KMS-11 (cell line): ENCODE results near the gene SESTD1.
A peak's percentile ranks its signal among the peaks of the same experiment; 100 is the strongest.

Source experiments
- H2AFZ ChIP-seq: fragments of 200-600 bp; sonication (generic); 2 replicates; pipeline ENCODE4 v1.6.1; 2016; ENCODE audit warnings: antibody characterized with exemption, mixed run types, low read depth
- H3K27ac ChIP-seq: fragments of 200-600 bp; sonication (generic); 2 replicates; pipeline ENCODE4 v1.6.1; 2016; ENCODE audit warnings: mild to moderate bottlenecking, mixed run types
- H3K27me3 ChIP-seq: fragments of 200-600 bp; sonication (generic); 2 replicates; pipeline ENCODE4 v1.6.1; 2017; ENCODE audit warnings: mild to moderate bottlenecking, low read depth, mixed run types, moderate library complexity; ENCODE audit not compliant: insufficient read depth
- H3K36me3 ChIP-seq: fragments of 200-600 bp; sonication (generic); 2 replicates; pipeline ENCODE4 v1.6.1; 2017; ENCODE audit warnings: mild to moderate bottlenecking, mixed run types; ENCODE audit not compliant: insufficient read depth
- H3K4me1 ChIP-seq: fragments of 200-600 bp; sonication (generic); 2 replicates; pipeline ENCODE4 v1.6.1; 2016; ENCODE audit warnings: mild to moderate bottlenecking, low read depth, mixed run types; ENCODE audit not compliant: poor library complexity, severe bottlenecking
- H3K4me2 ChIP-seq: fragments of 200-600 bp; sonication (generic); 2 replicates; pipeline ENCODE4 v1.7.0; 2016; ENCODE audit warnings: mild to moderate bottlenecking, mixed run types
- H3K4me3 ChIP-seq: fragments of 200-600 bp; sonication (generic); IDR thresholded peaks from 2 replicates; pipeline ENCODE4 v1.6.1; 2017; ENCODE audit warnings: low read depth, low read length, mixed read lengths; ENCODE audit not compliant: insufficient read depth
- H3K79me2 ChIP-seq: fragments of 200-600 bp; sonication (generic); 2 replicates; pipeline ENCODE4 v1.6.1; 2016; ENCODE audit warnings: low read depth, mixed run types; ENCODE audit not compliant: insufficient read depth
- H3K9ac ChIP-seq: fragments of 200-600 bp; sonication (generic); 2 replicates; pipeline ENCODE4 v1.6.1; 2016; ENCODE audit warnings: mild to moderate bottlenecking, mixed run types
- H4K20me1 ChIP-seq: fragments of 200-600 bp; sonication (generic); 2 replicates; pipeline ENCODE4 v1.6.1; 2016; ENCODE audit warnings: mild to moderate bottlenecking, mixed run types; ENCODE audit not compliant: insufficient read depth
- CTCF ChIP-seq: fragments of 200-600 bp; sonication (generic); conservative IDR thresholded peaks from 2 replicates; pipeline ENCODE4 v1.6.1; 2017; ENCODE audit warnings: low read depth, mild to moderate bottlenecking, antibody characterized with exemption, low read length, moderate library complexity, mixed read lengths

Gene SESTD1

GRCh38 chr2:179130560-179130959 is 134.1 kb downstream of the SESTD1 start:
- no peaks in the 10 kb centered on the region for H3K79me2 ChIP-seq
- no peaks in the 10 kb centered on the region for H3K27me3 ChIP-seq
- no peak overlapping the region for H3K4me3 ChIP-seq
- no peak overlapping the region for H2AFZ ChIP-seq
- H3K9ac ChIP-seq: no peak overlapping the region
- H3K36me3 ChIP-seq: no peaks in the 10 kb centered on the region
- H3K4me1 ChIP-seq: peaks cover 22% of the 10 kb centered on the region
- TF ChIP-seq CTCF: no peak
- H3K27ac ChIP-seq: no peak overlapping the region
- H3K4me2 ChIP-seq: no peak overlapping the region
- H4K20me1 ChIP-seq: no peaks in the 10 kb centered on the region

- Histone ChIP-seq H2AFZ (no peak overlapping the region), H4K20me1 (no peaks in the 10 kb centered on the region), H3K9ac (no peak overlapping the region), H3K4me3 (no peak overlapping the region), H3K79me2 (no peaks in the 10 kb centered on the region), H3K4me1 (peaks cover 22% of the 10 kb centered on the region), H3K4me2 (no peak overlapping the region), H3K27ac (no peak overlapping the region), H3K27me3 (no peaks in the 10 kb centered on the region), H3K36me3 (no peaks in the 10 kb centered on the region)
- TF ChIP-seq CTCF: peak; percentile 83
These were observed 134.9 kb downstream of the SESTD1 start for GRCh38 chr2:179129574-179130238.

- no peaks in the 10 kb centered on the region for H3K36me3 ChIP-seq
- H3K4me3 ChIP-seq: no peak overlapping the region
- H3K79me2 ChIP-seq: no peaks in the 10 kb centered on the region
- H3K4me1 ChIP-seq: peaks cover 28% of the 10 kb centered on the region
- no peak overlapping the region for H2AFZ ChIP-seq
- H3K27me3 ChIP-seq: no peaks in the 10 kb centered on the region
- no peak overlapping the region for H3K27ac ChIP-seq
- no peaks in the 10 kb centered on the region for H4K20me1 ChIP-seq
- H3K4me2 ChIP-seq: no peak overlapping the region
- H3K9ac ChIP-seq: no peak overlapping the region
- no peak for TF ChIP-seq CTCF
These were observed 139.2 kb downstream of the SESTD1 start for GRCh38 chr2:179125404-179125803.

- Histone ChIP-seq H3K4me1 (peaks cover 21% of the 10 kb centered on the region), H3K9ac (no peak overlapping the region)
These were observed 140.3 kb downstream of the SESTD1 start for GRCh38 chr2:179124282-179124681.

More at GRCh38 chr2:179124282-179124681, 140.3 kb downstream of the SESTD1 start:
- no peaks in the 10 kb centered on the region for H3K79me2 ChIP-seq
- H3K27ac ChIP-seq: no peak overlapping the region
- no peaks in the 10 kb centered on the region for H4K20me1 ChIP-seq
- no peak overlapping the region for H2AFZ ChIP-seq
- TF ChIP-seq CTCF: no peak
- H3K36me3 ChIP-seq: no peaks in the 10 kb centered on the region
- no peak overlapping the region for H3K4me2 ChIP-seq
- H3K4me3 ChIP-seq: no peak overlapping the region
- no peaks in the 10 kb centered on the region for H3K27me3 ChIP-seq
